ENCODE data around the gene KCNN3.

DNA sequence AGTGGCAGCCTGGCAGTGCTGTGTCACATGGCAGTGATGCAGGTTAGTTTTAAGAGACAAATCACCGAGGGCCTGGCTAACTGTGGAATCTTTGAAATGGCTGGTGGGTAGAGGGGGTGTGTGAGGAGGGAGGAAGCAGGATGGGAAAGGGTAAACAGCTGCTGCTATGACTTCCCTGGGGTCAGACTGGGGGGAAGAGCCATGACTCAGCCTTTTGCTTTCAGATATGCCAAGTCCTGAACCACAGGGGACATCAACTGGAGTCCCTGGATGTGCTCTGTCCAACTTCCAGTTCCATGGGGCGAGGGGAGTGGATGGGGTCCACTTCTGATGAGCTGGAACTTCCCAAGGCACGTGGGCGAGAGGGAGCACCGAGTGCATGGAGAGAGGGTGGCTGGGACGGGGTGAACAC, 141.0 kb downstream of the KCNN3 start:
- TF ChIP-seq, protein P1, sequence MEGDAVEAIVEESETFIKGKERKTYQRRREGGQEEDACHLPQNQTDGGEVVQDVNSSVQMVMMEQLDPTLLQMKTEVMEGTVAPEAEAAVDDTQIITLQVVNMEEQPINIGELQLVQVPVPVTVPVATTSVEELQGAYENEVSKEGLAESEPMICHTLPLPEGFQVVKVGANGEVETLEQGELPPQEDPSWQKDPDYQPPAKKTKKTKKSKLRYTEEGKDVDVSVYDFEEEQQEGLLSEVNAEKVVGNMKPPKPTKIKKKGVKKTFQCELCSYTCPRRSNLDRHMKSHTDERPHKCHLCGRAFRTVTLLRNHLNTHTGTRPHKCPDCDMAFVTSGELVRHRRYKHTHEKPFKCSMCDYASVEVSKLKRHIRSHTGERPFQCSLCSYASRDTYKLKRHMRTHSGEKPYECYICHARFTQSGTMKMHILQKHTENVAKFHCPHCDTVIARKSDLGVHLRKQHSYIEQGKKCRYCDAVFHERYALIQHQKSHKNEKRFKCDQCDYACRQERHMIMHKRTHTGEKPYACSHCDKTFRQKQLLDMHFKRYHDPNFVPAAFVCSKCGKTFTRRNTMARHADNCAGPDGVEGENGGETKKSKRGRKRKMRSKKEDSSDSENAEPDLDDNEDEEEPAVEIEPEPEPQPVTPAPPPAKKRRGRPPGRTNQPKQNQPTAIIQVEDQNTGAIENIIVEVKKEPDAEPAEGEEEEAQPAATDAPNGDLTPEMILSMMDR (IDR thresholded peaks at IDR 0.05; ENCODE audit: low read length) = no peak
- no peak for TF ChIP-seq EZH2 (optimal IDR thresholded peaks at IDR 0.05; ENCODE audit: low read depth, low read length)
